ENCODE measurements around the gene UNKL.

UNKL gene

GRCh38 chr16:1338855-1339675, 75.4 kb downstream of the UNKL start:
- TF ChIP-seq CTCF (IDR thresholded peaks at IDR 0.05; ENCODE audit: control extremely low read depth, extremely low read depth, low read depth, missing control alignments), result no peak
- ChIA-PET POLR2A (no interaction called here), CTCF (interaction anchor here (0.7 to 2.0 kb wide), 4 partner anchors 13 to 73 kb away, joined by 3 to 16 read pairs (median 6); no protein-coding TSS in a partner anchor)
- no peak for DNase-seq (ENCODE audit: extremely low spot score)

- CTCF ChIA-PET, result interaction anchor here (0.7 to 2.0 kb wide), 12 partner anchors 9 to 368 kb away, joined by 3 to 16 read pairs (median 4); partner anchors contain the start of gene MAPK8IP3
- no peak for DNase-seq (ENCODE audit: extremely low spot score)
- POLR2A ChIA-PET, result no interaction called here
Measured at GRCh38 chr16:1338119-1338730, 76.3 kb downstream of the UNKL start.

GRCh38 chr16:1337486-1337885, 77.0 kb downstream of the UNKL start:
- DNase-seq (ENCODE audit: extremely low spot score), result no peak
- no peak for TF ChIP-seq CTCF (IDR thresholded peaks at IDR 0.05; ENCODE audit: control extremely low read depth, extremely low read depth, low read depth, missing control alignments)
- ChIA-PET POLR2A (interaction anchor here (0.6 kb wide), 1 partner anchor 370 kb away, joined by 6 read pairs; no protein-coding TSS in a partner anchor), CTCF (interaction anchor here (0.6 to 2.0 kb wide), 13 partner anchors 8 to 368 kb away, joined by 3 to 16 read pairs (median 4); partner anchors contain the start of gene MAPK8IP3)

More at GRCh38 chr16:1338119-1338730, 76.3 kb downstream of the UNKL start:
- TF ChIP-seq CTCF (IDR thresholded peaks at IDR 0.05; ENCODE audit: control extremely low read depth, extremely low read depth, low read depth, missing control alignments), result peak; percentile 80

GRCh38 chr16:1336619-1337018, 77.9 kb downstream of the UNKL start:
- DNase-seq (ENCODE audit: extremely low spot score), result no peak
- CTCF ChIA-PET, result interaction anchor here (1.1 to 1.7 kb wide), 6 partner anchors 8 to 28 kb away, joined by 3 to 5 read pairs (median 3); no protein-coding TSS in a partner anchor

GRCh38 chr16:1335996-1336395, 78.5 kb downstream of the UNKL start:
- DNase-seq (ENCODE audit: extremely low spot score), result no peak
- CTCF ChIA-PET, result interaction anchor here (1.1 to 1.7 kb wide), 6 partner anchors 8 to 28 kb away, joined by 3 to 5 read pairs (median 3); no protein-coding TSS in a partner anchor
- TF ChIP-seq CTCF (IDR thresholded peaks at IDR 0.05; ENCODE audit: control extremely low read depth, extremely low read depth, low read depth, missing control alignments), result no peak
- POLR2A ChIA-PET, result no interaction called here

More at GRCh38 chr16:1336619-1337018, 77.9 kb downstream of the UNKL start:
- POLR2A ChIA-PET, result no interaction called here
- TF ChIP-seq CTCF (IDR thresholded peaks at IDR 0.05; ENCODE audit: control extremely low read depth, extremely low read depth, low read depth, missing control alignments), result no peak

- CTCF ChIA-PET, result interaction anchor here (1.1 to 1.7 kb wide), 6 partner anchors 9 to 29 kb away, joined by 3 to 5 read pairs (median 3); no protein-coding TSS in a partner anchor
- POLR2A ChIA-PET, result no interaction called here
- DNase-seq (ENCODE audit: extremely low spot score), result no peak
Measured at GRCh38 chr16:1335211-1335971, 79.1 kb downstream of the UNKL start.

More at GRCh38 chr16:1335211-1335971, 79.1 kb downstream of the UNKL start:
- no peak for TF ChIP-seq CTCF (IDR thresholded peaks at IDR 0.05; ENCODE audit: control extremely low read depth, extremely low read depth, low read depth, missing control alignments)

All from GM10248 (cell line).